Keratinocyte (primary cell): Measurements from ENCODE around the gene REG4. TPM values are rescaled to one million over a fixed set of nuclear protein-coding genes. Genes with fewer than 3 reads are reported as not detected.

Experiments used
- DNase-seq: peaks from one replicate; pipeline ENCODE4 v3.0.0-alpha.2; 2011; ENCODE audit warnings: low read depth, missing footprints, low spot score
- FAIRE-seq: peaks from 2 replicates; lab custom pipeline; 2011; peaks lifted over from hg19 to GRCh38; lab: Jason Lieb, UNC
- H2AFZ ChIP-seq: 2 replicates; pipeline ENCODE4 v1.6.0; 2012; ENCODE audit warnings: low read length, control low read depth, inconsistent platforms; ENCODE audit not compliant: control insufficient read depth
- H3K27ac ChIP-seq: 2 replicates; pipeline ENCODE4 v1.5.1; 2011; ENCODE audit warnings: low read length; ENCODE audit not compliant: control insufficient read depth, insufficient read depth
- H3K27me3 ChIP-seq: 3 replicates; pipeline ENCODE4 v1.6.0; 2011; ENCODE audit warnings: low read length; ENCODE audit not compliant: control insufficient read depth, insufficient read depth; ENCODE audit errors: extremely low read depth
- H3K36me3 ChIP-seq, 2 experiments: 2 replicates in 1 of 2; 3 replicates in 1 of 2; pipeline ENCODE4 v1.5.1; 2011; ENCODE audit warnings: low read length in 2 of 2, mild to moderate bottlenecking in 1 of 2; ENCODE audit not compliant: control insufficient read depth in 2 of 2, insufficient read depth in 2 of 2; ENCODE audit errors: extremely low read depth in 1 of 2
- H3K4me1 ChIP-seq: 3 replicates; pipeline ENCODE4 v1.5.1; 2011; ENCODE audit warnings: low read length; ENCODE audit not compliant: control insufficient read depth, insufficient read depth; ENCODE audit errors: extremely low read depth
- H3K4me2 ChIP-seq: 3 replicates; pipeline ENCODE4 v1.6.0; 2011; ENCODE audit warnings: low read depth, low read length; ENCODE audit not compliant: control insufficient read depth, insufficient read depth; ENCODE audit errors: extremely low read depth
- H3K4me3 ChIP-seq, 3 experiments: fragments of 200-600 bp in 1 of 3; sonication (generic) in 1 of 3; 2 replicates in 2 of 3; 3 replicates in 1 of 3; pipeline ENCODE4 v1.5.1; 2011 to 2016; ENCODE audit warnings: low read length in 3 of 3, mild to moderate bottlenecking in 3 of 3, control low read depth in 2 of 3, inconsistent platforms in 1 of 3, low read depth in 1 of 3, mixed read lengths in 1 of 3, mixed run types in 1 of 3, moderate library complexity in 1 of 3; ENCODE audit not compliant: control insufficient read depth in 2 of 3, insufficient read depth in 2 of 3; ENCODE audit errors: extremely low read depth in 1 of 3
- H3K79me2 ChIP-seq: 2 replicates; pipeline ENCODE4 v1.6.0; 2012; ENCODE audit warnings: low read length; ENCODE audit not compliant: control insufficient read depth, insufficient read depth
- H3K9ac ChIP-seq: 3 replicates; pipeline ENCODE4 v1.6.0; 2011; ENCODE audit warnings: low read length; ENCODE audit not compliant: control insufficient read depth, insufficient read depth; ENCODE audit errors: extremely low read depth
- H3K9me1 ChIP-seq: 3 replicates; pipeline ENCODE4 v1.6.0; 2011; ENCODE audit warnings: low read length; ENCODE audit not compliant: control insufficient read depth, insufficient read depth; ENCODE audit errors: extremely low read depth
- H3K9me3 ChIP-seq: 2 replicates; pipeline ENCODE4 v1.5.1; 2012; ENCODE audit warnings: low read depth, low read length; ENCODE audit not compliant: control insufficient read depth
- H4K20me1 ChIP-seq: 3 replicates; pipeline ENCODE4 v1.6.0; 2011; ENCODE audit warnings: low read length; ENCODE audit not compliant: control insufficient read depth, insufficient read depth; ENCODE audit errors: extremely low read depth
- CTCF ChIP-seq, 3 experiments: IDR thresholded peaks in 1 of 3; conservative IDR thresholded peaks in 1 of 3; optimal IDR thresholded peaks in 1 of 3; 2 replicates in 2 of 3; 3 replicates in 1 of 3; pipeline versions ENCODE3 to v1.5.1; 2011; ENCODE audit warnings: low read length in 3 of 3, mild to moderate bottlenecking in 3 of 3, moderate library complexity in 2 of 3, control low read depth in 1 of 3, inconsistent platforms in 1 of 3; ENCODE audit not compliant: insufficient read depth in 2 of 3; ENCODE audit errors: extremely low read depth in 1 of 3
- EZH2 ChIP-seq: IDR thresholded peaks from one replicate; pipeline ENCODE4 v1.6.1; 2012; ENCODE audit warnings: inconsistent platforms, mild to moderate bottlenecking, low read length, moderate library complexity
- dilution Hi-C: fragments of 300-500 bp; cut with MboI; formaldehyde crosslinking; loops from one replicate; pipeline ENCODE4 v1.7.0; 2020; ENCODE audit warnings: low sequenced_read_pairs; ENCODE audit not compliant: extremely low pct_ligation_motif_present
- polyA plus RNA-seq, 5 experiments: library from polyadenylated mRNA; depleted of rRNA in 3 of 5; stranded (reverse) in 3 of 5; stranded (forward) in 1 of 5; unstranded in 1 of 5; fragments of >200 nt; gene quantifications; 1 replicate in 1 of 5; 2 replicates in 3 of 5; 3 replicates in 1 of 5; pipeline versions ENCODE4 v1.2.1 to v1.2.3, GENCODE V29; 2011 to 2012; ENCODE audit warnings: missing spikeins in 2 of 5, low read depth in 1 of 5, low replicate concordance in 1 of 5

Gene REG4
- polyA plus RNA-seq, 1 donor (not counting 4 experiments of a cell fraction or from before 2014, with no cell fraction given), result not detected

- no peak for TF ChIP-seq EZH2
- no peak for TF ChIP-seq CTCF (optimal IDR thresholded peaks at IDR 0.05 in 1 of 3, IDR thresholded peaks at IDR 0.05 in 1 of 3, conservative IDR thresholded peaks at IDR 0.05 in 1 of 3; ENCODE audit: extremely low read depth in 1 of 3, insufficient read depth in 2 of 3, low read length in 3 of 3)
- Histone ChIP-seq H3K36me3 (no peaks in the 10 kb centered on the region), H3K9me1 (no peaks in the 10 kb centered on the region), H3K27me3 (no peaks in the 10 kb centered on the region), H2AFZ (no peak overlapping the region), H3K27ac (no peak overlapping the region), H3K79me2 (no peaks in the 10 kb centered on the region), H3K4me1 (peaks cover 24% of the 10 kb centered on the region), H3K9ac (no peak overlapping the region), H3K9me3 (no peaks in the 10 kb centered on the region), H3K4me2 (no peak overlapping the region), H4K20me1 (no peaks in the 10 kb centered on the region), H3K4me3 (no peak overlapping the region)
- no peak for DNase-seq
- no peak for FAIRE-seq
- dilution Hi-C loops, result no loop called here
Observed at GRCh38 chr1:119814288-119814687, 3.0 kb upstream of the REG4 start.

GRCh38 chr1:119811985-119812557 lies 811 bp upstream of the REG4 start:
- H3K36me3 ChIP-seq, result no peaks in the 10 kb centered on the region
- H2AFZ ChIP-seq, result no peak overlapping the region
- no peaks in the 10 kb centered on the region for H3K79me2 ChIP-seq
- dilution Hi-C loops, result no loop called here
- H3K9me1 ChIP-seq, result no peaks in the 10 kb centered on the region
- no peak overlapping the region for H3K4me2 ChIP-seq
- no peak overlapping the region for H3K9ac ChIP-seq
- H3K4me1 ChIP-seq, result peaks cover 24% of the 10 kb centered on the region
- FAIRE-seq (no peak), DNase-seq (no peak)
- peaks cover 6% of the 10 kb centered on the region for H3K27me3 ChIP-seq
- no peak overlapping the region for H3K27ac ChIP-seq
- H3K4me3 ChIP-seq, result no peak overlapping the region
- H3K9me3 ChIP-seq, result no peaks in the 10 kb centered on the region
- TF ChIP-seq EZH2, result no peak
- no peak for TF ChIP-seq CTCF (optimal IDR thresholded peaks at IDR 0.05 in 1 of 3, IDR thresholded peaks at IDR 0.05 in 1 of 3, conservative IDR thresholded peaks at IDR 0.05 in 1 of 3; ENCODE audit: extremely low read depth in 1 of 3, insufficient read depth in 2 of 3, low read length in 3 of 3)
- no peaks in the 10 kb centered on the region for H4K20me1 ChIP-seq
